ENCODE data around the gene PITX1.

Gene PITX1

GRCh38 chr5:135073761-135074345, 39.8 kb upstream of the PITX1 start:
- no peak for DNase-seq (ENCODE audit: extremely low read depth, low read depth)
- TF ChIP-seq, protein P1, sequence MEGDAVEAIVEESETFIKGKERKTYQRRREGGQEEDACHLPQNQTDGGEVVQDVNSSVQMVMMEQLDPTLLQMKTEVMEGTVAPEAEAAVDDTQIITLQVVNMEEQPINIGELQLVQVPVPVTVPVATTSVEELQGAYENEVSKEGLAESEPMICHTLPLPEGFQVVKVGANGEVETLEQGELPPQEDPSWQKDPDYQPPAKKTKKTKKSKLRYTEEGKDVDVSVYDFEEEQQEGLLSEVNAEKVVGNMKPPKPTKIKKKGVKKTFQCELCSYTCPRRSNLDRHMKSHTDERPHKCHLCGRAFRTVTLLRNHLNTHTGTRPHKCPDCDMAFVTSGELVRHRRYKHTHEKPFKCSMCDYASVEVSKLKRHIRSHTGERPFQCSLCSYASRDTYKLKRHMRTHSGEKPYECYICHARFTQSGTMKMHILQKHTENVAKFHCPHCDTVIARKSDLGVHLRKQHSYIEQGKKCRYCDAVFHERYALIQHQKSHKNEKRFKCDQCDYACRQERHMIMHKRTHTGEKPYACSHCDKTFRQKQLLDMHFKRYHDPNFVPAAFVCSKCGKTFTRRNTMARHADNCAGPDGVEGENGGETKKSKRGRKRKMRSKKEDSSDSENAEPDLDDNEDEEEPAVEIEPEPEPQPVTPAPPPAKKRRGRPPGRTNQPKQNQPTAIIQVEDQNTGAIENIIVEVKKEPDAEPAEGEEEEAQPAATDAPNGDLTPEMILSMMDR (IDR thresholded peaks at IDR 0.05; ENCODE audit: low read depth, low read length) = no peak

DNA sequence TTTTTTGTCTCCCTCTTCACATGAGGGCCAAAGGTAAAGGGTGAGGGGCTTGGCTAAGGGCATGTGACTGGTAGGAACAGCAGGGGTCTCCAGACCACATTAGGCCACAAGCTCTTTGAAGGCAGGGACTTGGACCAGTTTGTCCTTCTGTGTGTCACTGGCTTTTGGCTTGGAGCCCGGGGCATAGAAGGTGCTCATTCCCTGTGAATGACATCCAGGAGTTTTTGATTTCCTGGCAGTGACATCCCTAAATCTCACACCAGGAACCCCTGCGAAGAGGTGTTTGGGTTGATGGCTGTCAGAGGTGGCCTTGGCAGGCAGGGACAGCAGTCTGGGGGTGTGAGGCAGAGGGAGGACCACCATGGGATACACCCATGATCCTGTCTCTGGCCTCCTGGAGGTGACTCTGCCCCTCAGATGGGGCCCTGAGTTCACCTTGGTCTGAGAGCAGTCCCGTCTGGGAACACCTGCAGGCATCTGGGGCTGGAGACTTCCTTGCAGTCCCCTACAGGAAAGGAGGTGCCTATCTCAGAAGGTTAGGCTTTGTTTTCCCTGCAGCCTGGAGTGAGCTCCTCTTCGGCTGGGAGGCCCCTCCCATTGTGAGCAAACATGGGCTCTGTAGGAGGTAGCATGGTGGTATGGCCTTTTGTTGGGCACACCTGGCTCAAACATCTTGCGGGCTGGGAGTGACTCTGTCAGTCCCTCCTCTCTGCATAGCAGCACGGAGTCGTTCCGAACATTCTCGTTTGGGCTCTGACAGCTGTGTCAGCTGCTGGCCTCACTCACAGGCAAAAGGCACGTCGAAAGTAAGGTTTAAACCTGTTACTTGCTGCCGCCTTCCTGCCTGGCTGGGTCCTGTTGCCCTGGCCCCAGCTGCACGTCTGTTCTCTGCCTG, 38.6 kb upstream of the PITX1 start:
- DNase-seq (ENCODE audit: extremely low read depth, low read depth) = no peak
- TF ChIP-seq, protein P1 (IDR thresholded peaks at IDR 0.05; ENCODE audit: low read depth, low read length) = no peak

- DNase-seq (ENCODE audit: extremely low read depth, low read depth) = no peak
- TF ChIP-seq, protein P1 (IDR thresholded peaks at IDR 0.05; ENCODE audit: low read depth, low read length) = no peak
Observed at GRCh38 chr5:135071311-135071710, 37.3 kb upstream of the PITX1 start.

DNA sequence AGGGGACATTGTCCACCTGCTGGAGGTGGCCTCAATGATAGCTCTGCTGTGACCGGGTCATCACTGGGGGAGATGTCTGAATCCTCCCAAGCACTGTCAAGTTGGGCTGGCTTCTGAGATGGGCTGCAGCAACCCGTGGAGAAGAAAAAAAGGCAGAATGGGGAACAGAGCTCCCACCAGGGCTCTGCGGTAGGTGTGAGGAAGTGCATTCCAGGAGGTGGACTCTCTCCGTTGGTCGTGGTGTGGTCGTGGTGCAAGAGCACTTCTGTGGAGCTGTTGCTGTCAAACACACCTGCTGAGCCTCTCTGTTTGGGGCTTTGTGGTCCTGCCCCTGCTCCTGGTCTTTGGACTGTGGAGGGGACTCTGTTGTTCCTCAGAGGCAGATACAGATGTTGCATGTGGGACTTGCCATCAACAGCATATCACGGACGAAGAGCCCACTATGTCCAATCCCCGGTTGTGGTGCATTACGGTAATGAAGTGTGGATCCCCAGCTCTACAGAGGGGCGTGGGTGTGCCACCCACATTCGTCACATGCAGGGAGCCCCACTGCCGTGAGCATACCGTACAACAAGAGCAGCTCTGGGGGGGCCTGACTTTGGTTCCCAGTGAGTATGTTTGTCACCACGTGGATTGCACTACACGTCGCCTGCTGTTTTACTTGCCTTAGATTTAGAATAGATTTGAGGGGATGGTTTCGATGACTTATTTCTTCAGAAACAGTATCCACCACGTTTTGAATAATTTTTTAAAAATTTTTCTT, 36.0 kb upstream of the PITX1 start:
- DNase-seq (ENCODE audit: extremely low read depth, low read depth) = no peak
- TF ChIP-seq, protein P1 (IDR thresholded peaks at IDR 0.05; ENCODE audit: low read depth, low read length) = no peak

- DNase-seq (ENCODE audit: extremely low read depth, low read depth) = no peak
- TF ChIP-seq, protein P1 (IDR thresholded peaks at IDR 0.05; ENCODE audit: low read depth, low read length) = no peak
Observed at GRCh38 chr5:135069016-135069770, 35.2 kb upstream of the PITX1 start.

- TF ChIP-seq, protein P1 (IDR thresholded peaks at IDR 0.05; ENCODE audit: low read depth, low read length) = no peak
- no peak for DNase-seq (ENCODE audit: extremely low read depth, low read depth)
Observed at GRCh38 chr5:135067587-135067986, 33.6 kb upstream of the PITX1 start.
